Breast epithelium (tissue), 4 donors: ENCODE measurements around the gene MYH10. TPM values are rescaled to one million over a fixed set of nuclear protein-coding genes. Genes with fewer than 3 reads are reported as not detected.
"Not testable (repeated sequence)": the region's sequence is repeated elsewhere in the genome, so short reads cannot be mapped to it uniquely, and the experiment has no call there.

Source experiments
- DNase-seq, 2 donors: peaks; one replicate each; pipeline ENCODE4 v3.0.0-alpha.2; 2019; ENCODE audit warnings: low spot score in 2 of 2
- H3K27ac ChIP-seq, 2 donors: fragments of 200-600 bp; sonication (generic) in 1 of 2; one replicate each; pipeline ENCODE4 v1.5.1; 2016 to 2019; ENCODE audit warnings: mild to moderate bottlenecking in 1 of 2
- H3K27me3 ChIP-seq, 2 donors: fragments of 200-600 bp; sonication (generic) in 1 of 2; one replicate each; pipeline versions ENCODE4 v1.5.1 to v1.6.0; 2017 to 2019; ENCODE audit warnings: control low read depth in 1 of 2, mild to moderate bottlenecking in 1 of 2
- H3K36me3 ChIP-seq: fragments of 200-600 bp; one replicate; pipeline ENCODE4 v1.5.1; 2019
- H3K4me1 ChIP-seq, 2 donors: fragments of 200-600 bp; sonication (generic); one replicate each; pipeline ENCODE4 v1.5.1; 2016 to 2019; ENCODE audit warnings: control low read depth in 1 of 2
- H3K4me3 ChIP-seq, 3 donors: fragments of 200-600 bp; sonication (generic); 1 replicate in 2 of 3; 2 replicates in 1 of 3; pipeline ENCODE4 v1.5.1; 2016 to 2019; ENCODE audit warnings: mild to moderate bottlenecking in 3 of 3, moderate library complexity in 2 of 3
- H3K9me3 ChIP-seq, 2 donors: fragments of 200-600 bp; sonication (generic) in 1 of 2; one replicate each; pipeline ENCODE4 v1.5.1; 2016 to 2019; ENCODE audit warnings: control low read depth in 1 of 2
- POLR2A ChIP-seq: fragments of 450-650 bp; IDR thresholded peaks from one replicate; pipeline ENCODE4 v1.6.1; 2016; ENCODE audit warnings: antibody characterized with exemption, mild to moderate bottlenecking, moderate library complexity
- POLR2AphosphoS5 ChIP-seq, 3 donors: sonication (generic); formaldehyde crosslinking; IDR thresholded peaks; one replicate each; pipeline ENCODE4 v1.6.1; 2017; ENCODE audit warnings: antibody characterized with exemption in 3 of 3
- intact Hi-C: fragments of 100-400 bp; cut with DNase I; formaldehyde crosslinking; loops from one replicate; pipeline ENCODE4 v1.15.1; 2023; ENCODE audit warnings: low total_unique reads
- total RNA-seq, 3 donors: library from RNA; depleted of rRNA; stranded (reverse); fragments of >200 nt; gene quantifications; one replicate each; pipeline ENCODE4 v1.1.0, GENCODE V29; 2016
- TF ChIP-seq, protein P1 (sequence below), 3 donors: fragments of 450-650 bp; IDR thresholded peaks; one replicate each; pipeline ENCODE4 v1.5.1; 2016 to 2017; ENCODE audit warnings: antibody characterized with exemption in 3 of 3, mild to moderate bottlenecking in 3 of 3, moderate library complexity in 3 of 3

MYH10 gene
- total RNA-seq, 3 donors from 2014 or later, result 46.2 to 54.7 (median 46.7) TPM

DNA sequence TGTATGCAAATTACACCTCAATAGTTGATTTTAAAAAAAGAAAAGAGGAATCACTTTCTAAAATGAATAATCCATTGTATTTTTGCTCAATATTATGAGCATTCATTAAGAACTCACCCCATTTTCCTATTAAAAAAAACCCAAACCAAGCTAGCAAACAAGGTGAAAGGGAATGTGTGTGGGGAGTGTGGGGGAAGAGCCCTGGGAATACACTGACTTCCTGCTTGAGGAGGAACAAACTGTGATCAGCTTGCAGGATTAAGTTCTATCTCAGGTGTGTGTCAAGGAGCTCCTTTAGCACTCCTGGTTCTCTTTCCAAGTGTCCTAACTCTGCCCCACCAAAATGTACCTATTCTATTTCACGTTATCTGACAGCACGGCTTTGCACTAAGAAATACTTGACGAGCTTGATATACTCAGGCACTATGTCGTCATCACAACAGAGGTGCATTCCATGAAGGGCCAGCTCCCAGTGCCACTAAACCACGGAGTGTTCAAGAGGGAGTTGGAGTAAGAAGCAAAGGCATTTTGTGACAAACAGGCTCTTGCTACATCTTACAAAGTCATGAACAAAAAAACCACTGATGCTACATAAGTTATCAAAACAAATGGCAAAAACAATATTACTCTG lies 73.2 kb downstream of the MYH10 start:
- intact Hi-C loops, result no loop called here
- Histone ChIP-seq H3K36me3 (no peaks in the 10 kb centered on the region), H3K4me1 (no peaks in the 10 kb centered on the region), H3K27ac (no peak overlapping the region), H3K4me3 (no peak overlapping the region), H3K27me3 (no peaks in the 10 kb centered on the region), H3K9me3 (no peaks in the 10 kb centered on the region)
- DNase-seq, result no peak
- no peak for TF ChIP-seq POLR2A
- TF ChIP-seq, protein P1, sequence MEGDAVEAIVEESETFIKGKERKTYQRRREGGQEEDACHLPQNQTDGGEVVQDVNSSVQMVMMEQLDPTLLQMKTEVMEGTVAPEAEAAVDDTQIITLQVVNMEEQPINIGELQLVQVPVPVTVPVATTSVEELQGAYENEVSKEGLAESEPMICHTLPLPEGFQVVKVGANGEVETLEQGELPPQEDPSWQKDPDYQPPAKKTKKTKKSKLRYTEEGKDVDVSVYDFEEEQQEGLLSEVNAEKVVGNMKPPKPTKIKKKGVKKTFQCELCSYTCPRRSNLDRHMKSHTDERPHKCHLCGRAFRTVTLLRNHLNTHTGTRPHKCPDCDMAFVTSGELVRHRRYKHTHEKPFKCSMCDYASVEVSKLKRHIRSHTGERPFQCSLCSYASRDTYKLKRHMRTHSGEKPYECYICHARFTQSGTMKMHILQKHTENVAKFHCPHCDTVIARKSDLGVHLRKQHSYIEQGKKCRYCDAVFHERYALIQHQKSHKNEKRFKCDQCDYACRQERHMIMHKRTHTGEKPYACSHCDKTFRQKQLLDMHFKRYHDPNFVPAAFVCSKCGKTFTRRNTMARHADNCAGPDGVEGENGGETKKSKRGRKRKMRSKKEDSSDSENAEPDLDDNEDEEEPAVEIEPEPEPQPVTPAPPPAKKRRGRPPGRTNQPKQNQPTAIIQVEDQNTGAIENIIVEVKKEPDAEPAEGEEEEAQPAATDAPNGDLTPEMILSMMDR (IDR thresholded peaks at IDR 0.05), result no peak

GRCh38 chr17:8556074-8556473 lies 74.5 kb downstream of the MYH10 start:
- H3K27ac ChIP-seq, result no peak overlapping the region

DNA sequence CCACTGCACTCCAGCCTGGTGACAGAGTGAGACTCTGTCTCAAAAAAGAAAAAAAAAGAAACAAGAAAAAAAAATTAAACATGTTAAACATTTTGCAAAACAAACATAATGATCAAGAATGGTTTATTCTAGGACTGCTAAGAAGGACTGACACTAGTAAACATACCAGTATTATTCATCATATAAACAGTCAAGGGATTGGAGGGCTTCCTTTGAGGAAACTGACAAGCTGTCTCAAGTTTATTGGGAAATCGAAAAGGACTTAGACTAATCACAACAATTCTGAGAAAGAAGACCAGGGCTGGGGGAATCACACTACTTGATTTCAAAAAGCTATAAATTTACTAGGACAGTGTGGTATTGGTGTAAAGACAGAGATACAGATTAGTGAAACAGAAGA lies 75.5 kb downstream of the MYH10 start:
- no peak for DNase-seq
- no peaks in the 10 kb centered on the region for H3K4me1 ChIP-seq
- H3K27me3 ChIP-seq, result no peaks in the 10 kb centered on the region
- H3K4me3 ChIP-seq, result no peak overlapping the region
- H3K9me3 ChIP-seq, result no peaks in the 10 kb centered on the region
- no peak for TF ChIP-seq POLR2A
- TF ChIP-seq POLR2AphosphoS5 (IDR thresholded peaks at IDR 0.05), result no peak
- TF ChIP-seq, protein P1 (IDR thresholded peaks at IDR 0.05), result no peak
- intact Hi-C loops, result no loop called here
- H3K36me3 ChIP-seq, result no peaks in the 10 kb centered on the region
- no peak overlapping the region for H3K27ac ChIP-seq

More at GRCh38 chr17:8556074-8556473, 74.5 kb downstream of the MYH10 start:
- Histone ChIP-seq H3K27me3 (no peaks in the 10 kb centered on the region), H3K4me3 (no peak overlapping the region), H3K36me3 (no peaks in the 10 kb centered on the region), H3K9me3 (no peaks in the 10 kb centered on the region), H3K4me1 (no peaks in the 10 kb centered on the region)
- no peak for DNase-seq
- intact Hi-C loops, result no loop called here
- no peak for TF ChIP-seq POLR2AphosphoS5 (IDR thresholded peaks at IDR 0.05)

GRCh38 chr17:8552577-8553320 lies 77.8 kb downstream of the MYH10 start:
- Histone ChIP-seq H3K4me3 (no peak overlapping the region), H3K27me3 (no peaks in the 10 kb centered on the region), H3K9me3 (no peaks in the 10 kb centered on the region), H3K36me3 (no peaks in the 10 kb centered on the region), H3K27ac (no peak overlapping the region), H3K4me1 (no peaks in the 10 kb centered on the region)
- no peak for DNase-seq
- intact Hi-C loops, result no loop called here
- TF ChIP-seq POLR2AphosphoS5 (IDR thresholded peaks at IDR 0.05) (no peak), POLR2A (no peak)
- TF ChIP-seq, protein P1 (IDR thresholded peaks at IDR 0.05), result no peak

DNA sequence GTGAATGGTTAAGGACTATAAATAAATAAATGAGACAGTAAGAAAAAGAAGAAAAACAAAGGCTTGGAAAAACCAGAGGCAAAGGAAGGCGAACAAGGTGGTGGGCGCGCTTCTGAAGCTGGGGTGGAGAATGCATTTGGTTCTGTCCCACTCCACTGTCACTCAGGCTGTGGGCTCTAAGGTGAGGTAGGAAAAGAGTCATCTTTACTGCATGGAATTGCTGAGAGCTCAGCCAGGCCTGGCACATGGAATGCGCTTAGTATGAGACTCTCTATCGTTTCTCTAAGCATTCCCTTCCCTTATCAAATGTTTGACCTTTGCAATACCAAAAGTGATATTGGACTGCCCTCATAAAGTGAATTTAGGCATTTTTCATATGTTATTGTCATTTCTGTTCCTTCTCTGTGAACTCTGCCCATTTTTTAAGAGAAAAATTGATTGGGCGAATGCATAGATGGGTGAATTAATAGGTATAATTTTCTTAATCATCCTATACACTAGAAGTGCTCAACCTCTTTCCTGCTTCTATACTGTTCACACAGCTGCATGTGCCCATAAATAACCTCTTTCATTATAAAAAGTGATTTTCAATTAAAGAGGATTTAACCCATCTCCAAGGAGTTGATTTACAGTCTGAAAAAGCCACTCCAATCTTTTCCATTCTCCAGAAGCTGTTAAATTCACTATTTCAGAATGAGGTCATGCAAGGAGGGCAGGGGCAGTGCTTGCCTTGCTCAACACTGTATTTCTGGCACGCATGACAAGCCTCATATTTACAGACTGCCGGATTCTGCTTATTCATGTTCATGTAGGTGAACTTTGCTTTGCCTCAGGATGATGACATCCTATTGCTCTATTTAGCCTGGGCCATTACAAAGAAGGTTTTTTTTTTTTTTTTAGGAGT lies 87.7 kb downstream of the MYH10 start:
- DNase-seq, result no peak
- Histone ChIP-seq H3K4me3 (no peak overlapping the region), H3K27me3 (no peaks in the 10 kb centered on the region), H3K9me3 (no peaks in the 10 kb centered on the region), H3K4me1 (no peaks in the 10 kb centered on the region), H3K27ac (no peak overlapping the region), H3K36me3 (no peaks in the 10 kb centered on the region)
- intact Hi-C loops, result no loop called here
- TF ChIP-seq, protein P1 (IDR thresholded peaks at IDR 0.05), result no peak
- no peak for TF ChIP-seq POLR2A
- TF ChIP-seq POLR2AphosphoS5 (IDR thresholded peaks at IDR 0.05), result no peak

DNA sequence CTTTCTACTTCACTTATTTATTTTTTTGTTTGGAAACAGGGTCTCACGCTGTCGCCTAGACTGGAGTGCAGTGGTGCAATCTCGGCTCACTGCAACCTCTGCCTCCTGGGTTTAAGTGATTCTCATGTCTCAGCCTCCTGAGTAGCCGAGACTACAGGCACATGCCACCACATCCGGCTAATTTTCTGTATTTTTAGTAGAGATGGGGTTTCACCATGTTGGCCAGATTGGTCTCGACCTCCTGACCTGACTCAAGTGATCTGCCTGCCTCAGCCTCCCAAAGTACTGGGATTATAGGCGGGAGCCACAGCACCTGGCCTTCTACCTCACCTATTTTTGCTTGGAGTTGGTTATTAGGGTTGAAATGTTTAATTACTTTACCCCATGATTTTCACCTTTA lies 90.5 kb downstream of the MYH10 start:
- H3K27me3 ChIP-seq, H3K27ac ChIP-seq, H3K4me1 ChIP-seq, H3K4me3 ChIP-seq, DNase-seq, H3K36me3 ChIP-seq, H3K9me3 ChIP-seq, intact Hi-C loops: not testable (repeated sequence)
